K562 (cell line): Measurements from ENCODE around the gene ANKRD33. TPM values are rescaled to one million over a fixed set of nuclear protein-coding genes. Genes with fewer than 3 reads are reported as not detected.

Source experiments
- HDAC2 ChIP-seq: fragments of 450-650 bp; IDR thresholded peaks from 2 replicates; pipeline ENCODE4 v1.6.1; 2016; ENCODE audit warnings: mild to moderate bottlenecking
- polyA plus RNA-seq, 8 experiments: library from polyadenylated mRNA; depleted of rRNA in 4 of 8; stranded (reverse) in 5 of 8; unstranded in 3 of 8; fragments of >200 nt; fragmentation: Nextera tagmentation in 2 of 8; fragmentation: Illumina TruSeq in 1 of 8; extraction: Ambion mirVana in 2 of 8; extraction: Trizol in 1 of 8; gene quantifications; 2 replicates each; pipeline versions ENCODE4 v1.2.1 to v1.2.3, GENCODE V29; 2011 to 2014; ENCODE audit warnings: inconsistent platforms in 1 of 8, missing spikeins in 1 of 8
- total RNA-seq, 7 experiments: library from RNA; depleted of rRNA in 6 of 7; stranded (reverse); fragments of >200 nt in 6 of 7; fragmentation: Illumina TruSeq in 2 of 7; extraction: Trizol in 2 of 7; gene quantifications; 2 replicates each; pipeline versions ENCODE4 v1.2.1 to v1.2.3, GENCODE V29; 2011 to 2021; ENCODE audit warnings: low replicate concordance in 1 of 7
- TF ChIP-seq, protein P1 (sequence below), 2 experiments: IDR thresholded peaks in 1 of 2; conservative IDR thresholded peaks in 1 of 2; 2 replicates each; pipeline ENCODE4 v1.6.1; 2016; ENCODE audit warnings: low read depth in 2 of 2, mild to moderate bottlenecking in 1 of 2, missing compliant biosample characterization in 1 of 2, missing genetic modification characterization in 1 of 2, moderate library complexity in 1 of 2
- TF ChIP-seq, protein P2 (sequence below): fragments of 450-650 bp; IDR thresholded peaks from 2 replicates; pipeline ENCODE4 v1.6.1; 2016; ENCODE audit warnings: mild to moderate bottlenecking, moderate library complexity
- TF ChIP-seq, protein P3 (sequence below), 2 experiments: fragments of 450-650 bp in 1 of 2; sonication (generic) in 1 of 2; formaldehyde crosslinking in 1 of 2; IDR thresholded peaks in 1 of 2; conservative IDR thresholded peaks in 1 of 2; 2 replicates each; pipeline versions ENCODE4 v1.6.1 to v1.8.1; 2016 to 2023; ENCODE audit warnings: mild to moderate bottlenecking in 2 of 2, moderate library complexity in 2 of 2, inconsistent platforms in 1 of 2, missing genetic modification reagents in 1 of 2
- TF ChIP-seq, protein P4 (sequence below): sonication (generic); formaldehyde crosslinking; IDR thresholded peaks from 2 replicates; pipeline ENCODE4 v1.8.0; 2022; ENCODE audit warnings: mild to moderate bottlenecking, missing genetic modification reagents, borderline replicate concordance

Gene ANKRD33
- total and polyA plus RNA-seq, 9 of the 15 experiments (the other 6 are each of a cell fraction or from before 2014, with no cell fraction given) = 0.04 to 0.11 (median 0.07) TPM; not detected in 4

DNA sequence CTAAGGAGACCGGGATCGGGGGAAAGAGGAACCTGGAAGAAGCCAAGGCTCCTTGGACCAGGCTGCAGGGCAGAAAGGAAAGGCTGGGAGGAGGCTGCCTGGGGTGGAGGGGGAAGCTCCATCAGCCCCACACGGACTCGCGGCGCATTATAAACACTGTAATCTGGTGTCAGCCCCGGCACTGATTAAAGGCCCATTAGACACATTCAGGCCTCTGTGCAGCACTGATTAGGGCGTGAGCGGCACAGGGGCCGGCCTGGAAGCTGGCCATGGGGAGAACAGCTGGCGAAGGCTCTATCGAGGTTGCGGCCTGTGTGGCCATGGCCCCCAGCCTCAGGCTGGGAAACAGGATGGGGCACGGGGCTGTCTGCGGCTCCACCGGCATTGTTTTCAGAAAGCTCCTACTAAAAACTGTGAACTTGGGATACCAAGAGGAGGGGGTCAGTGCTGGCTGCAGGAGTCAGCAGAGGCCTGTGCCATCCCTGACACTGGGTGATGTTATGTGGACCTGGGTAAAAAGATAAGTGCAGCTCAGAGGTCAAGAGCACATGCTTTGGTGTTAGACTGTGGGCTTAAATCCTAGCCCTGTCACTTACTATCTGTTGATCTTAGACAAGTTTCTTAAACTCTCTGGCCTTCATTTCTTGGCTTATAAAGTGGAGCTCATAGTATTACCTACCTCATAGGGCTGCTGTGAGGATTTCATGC lies 30.0 kb downstream of the ANKRD33 start (continued):
- TF ChIP-seq, protein P1, sequence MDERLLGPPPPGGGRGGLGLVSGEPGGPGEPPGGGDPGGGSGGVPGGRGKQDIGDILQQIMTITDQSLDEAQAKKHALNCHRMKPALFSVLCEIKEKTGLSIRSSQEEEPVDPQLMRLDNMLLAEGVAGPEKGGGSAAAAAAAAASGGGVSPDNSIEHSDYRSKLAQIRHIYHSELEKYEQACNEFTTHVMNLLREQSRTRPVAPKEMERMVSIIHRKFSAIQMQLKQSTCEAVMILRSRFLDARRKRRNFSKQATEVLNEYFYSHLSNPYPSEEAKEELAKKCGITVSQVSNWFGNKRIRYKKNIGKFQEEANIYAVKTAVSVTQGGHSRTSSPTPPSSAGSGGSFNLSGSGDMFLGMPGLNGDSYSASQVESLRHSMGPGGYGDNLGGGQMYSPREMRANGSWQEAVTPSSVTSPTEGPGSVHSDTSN (CRISPR knock-in tag; IDR thresholded peaks at IDR 0.05; ENCODE audit: low read depth) = no peak
- TF ChIP-seq, protein P1 (tag; conservative IDR thresholded peaks at IDR 0.05; ENCODE audit: low read depth) = 0 out of 2 replicates have a peak, but pooled peaks have one; percentile 12
- TF ChIP-seq, protein P2, sequence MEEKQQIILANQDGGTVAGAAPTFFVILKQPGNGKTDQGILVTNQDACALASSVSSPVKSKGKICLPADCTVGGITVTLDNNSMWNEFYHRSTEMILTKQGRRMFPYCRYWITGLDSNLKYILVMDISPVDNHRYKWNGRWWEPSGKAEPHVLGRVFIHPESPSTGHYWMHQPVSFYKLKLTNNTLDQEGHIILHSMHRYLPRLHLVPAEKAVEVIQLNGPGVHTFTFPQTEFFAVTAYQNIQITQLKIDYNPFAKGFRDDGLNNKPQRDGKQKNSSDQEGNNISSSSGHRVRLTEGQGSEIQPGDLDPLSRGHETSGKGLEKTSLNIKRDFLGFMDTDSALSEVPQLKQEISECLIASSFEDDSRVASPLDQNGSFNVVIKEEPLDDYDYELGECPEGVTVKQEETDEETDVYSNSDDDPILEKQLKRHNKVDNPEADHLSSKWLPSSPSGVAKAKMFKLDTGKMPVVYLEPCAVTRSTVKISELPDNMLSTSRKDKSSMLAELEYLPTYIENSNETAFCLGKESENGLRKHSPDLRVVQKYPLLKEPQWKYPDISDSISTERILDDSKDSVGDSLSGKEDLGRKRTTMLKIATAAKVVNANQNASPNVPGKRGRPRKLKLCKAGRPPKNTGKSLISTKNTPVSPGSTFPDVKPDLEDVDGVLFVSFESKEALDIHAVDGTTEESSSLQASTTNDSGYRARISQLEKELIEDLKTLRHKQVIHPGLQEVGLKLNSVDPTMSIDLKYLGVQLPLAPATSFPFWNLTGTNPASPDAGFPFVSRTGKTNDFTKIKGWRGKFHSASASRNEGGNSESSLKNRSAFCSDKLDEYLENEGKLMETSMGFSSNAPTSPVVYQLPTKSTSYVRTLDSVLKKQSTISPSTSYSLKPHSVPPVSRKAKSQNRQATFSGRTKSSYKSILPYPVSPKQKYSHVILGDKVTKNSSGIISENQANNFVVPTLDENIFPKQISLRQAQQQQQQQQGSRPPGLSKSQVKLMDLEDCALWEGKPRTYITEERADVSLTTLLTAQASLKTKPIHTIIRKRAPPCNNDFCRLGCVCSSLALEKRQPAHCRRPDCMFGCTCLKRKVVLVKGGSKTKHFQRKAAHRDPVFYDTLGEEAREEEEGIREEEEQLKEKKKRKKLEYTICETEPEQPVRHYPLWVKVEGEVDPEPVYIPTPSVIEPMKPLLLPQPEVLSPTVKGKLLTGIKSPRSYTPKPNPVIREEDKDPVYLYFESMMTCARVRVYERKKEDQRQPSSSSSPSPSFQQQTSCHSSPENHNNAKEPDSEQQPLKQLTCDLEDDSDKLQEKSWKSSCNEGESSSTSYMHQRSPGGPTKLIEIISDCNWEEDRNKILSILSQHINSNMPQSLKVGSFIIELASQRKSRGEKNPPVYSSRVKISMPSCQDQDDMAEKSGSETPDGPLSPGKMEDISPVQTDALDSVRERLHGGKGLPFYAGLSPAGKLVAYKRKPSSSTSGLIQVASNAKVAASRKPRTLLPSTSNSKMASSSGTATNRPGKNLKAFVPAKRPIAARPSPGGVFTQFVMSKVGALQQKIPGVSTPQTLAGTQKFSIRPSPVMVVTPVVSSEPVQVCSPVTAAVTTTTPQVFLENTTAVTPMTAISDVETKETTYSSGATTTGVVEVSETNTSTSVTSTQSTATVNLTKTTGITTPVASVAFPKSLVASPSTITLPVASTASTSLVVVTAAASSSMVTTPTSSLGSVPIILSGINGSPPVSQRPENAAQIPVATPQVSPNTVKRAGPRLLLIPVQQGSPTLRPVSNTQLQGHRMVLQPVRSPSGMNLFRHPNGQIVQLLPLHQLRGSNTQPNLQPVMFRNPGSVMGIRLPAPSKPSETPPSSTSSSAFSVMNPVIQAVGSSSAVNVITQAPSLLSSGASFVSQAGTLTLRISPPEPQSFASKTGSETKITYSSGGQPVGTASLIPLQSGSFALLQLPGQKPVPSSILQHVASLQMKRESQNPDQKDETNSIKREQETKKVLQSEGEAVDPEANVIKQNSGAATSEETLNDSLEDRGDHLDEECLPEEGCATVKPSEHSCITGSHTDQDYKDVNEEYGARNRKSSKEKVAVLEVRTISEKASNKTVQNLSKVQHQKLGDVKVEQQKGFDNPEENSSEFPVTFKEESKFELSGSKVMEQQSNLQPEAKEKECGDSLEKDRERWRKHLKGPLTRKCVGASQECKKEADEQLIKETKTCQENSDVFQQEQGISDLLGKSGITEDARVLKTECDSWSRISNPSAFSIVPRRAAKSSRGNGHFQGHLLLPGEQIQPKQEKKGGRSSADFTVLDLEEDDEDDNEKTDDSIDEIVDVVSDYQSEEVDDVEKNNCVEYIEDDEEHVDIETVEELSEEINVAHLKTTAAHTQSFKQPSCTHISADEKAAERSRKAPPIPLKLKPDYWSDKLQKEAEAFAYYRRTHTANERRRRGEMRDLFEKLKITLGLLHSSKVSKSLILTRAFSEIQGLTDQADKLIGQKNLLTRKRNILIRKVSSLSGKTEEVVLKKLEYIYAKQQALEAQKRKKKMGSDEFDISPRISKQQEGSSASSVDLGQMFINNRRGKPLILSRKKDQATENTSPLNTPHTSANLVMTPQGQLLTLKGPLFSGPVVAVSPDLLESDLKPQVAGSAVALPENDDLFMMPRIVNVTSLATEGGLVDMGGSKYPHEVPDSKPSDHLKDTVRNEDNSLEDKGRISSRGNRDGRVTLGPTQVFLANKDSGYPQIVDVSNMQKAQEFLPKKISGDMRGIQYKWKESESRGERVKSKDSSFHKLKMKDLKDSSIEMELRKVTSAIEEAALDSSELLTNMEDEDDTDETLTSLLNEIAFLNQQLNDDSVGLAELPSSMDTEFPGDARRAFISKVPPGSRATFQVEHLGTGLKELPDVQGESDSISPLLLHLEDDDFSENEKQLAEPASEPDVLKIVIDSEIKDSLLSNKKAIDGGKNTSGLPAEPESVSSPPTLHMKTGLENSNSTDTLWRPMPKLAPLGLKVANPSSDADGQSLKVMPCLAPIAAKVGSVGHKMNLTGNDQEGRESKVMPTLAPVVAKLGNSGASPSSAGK = peak; percentile 28; the same call in 1 of the 2 replicates
- TF ChIP-seq, protein P3, sequence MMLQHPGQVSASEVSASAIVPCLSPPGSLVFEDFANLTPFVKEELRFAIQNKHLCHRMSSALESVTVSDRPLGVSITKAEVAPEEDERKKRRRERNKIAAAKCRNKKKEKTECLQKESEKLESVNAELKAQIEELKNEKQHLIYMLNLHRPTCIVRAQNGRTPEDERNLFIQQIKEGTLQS (IDR thresholded peaks at IDR 0.05) = no peak
- TF ChIP-seq, protein P3 (CRISPR knock-in tag; conservative IDR thresholded peaks at IDR 0.05) = no peak
- peak; percentile 98 for TF ChIP-seq HDAC2
- TF ChIP-seq, protein P4, sequence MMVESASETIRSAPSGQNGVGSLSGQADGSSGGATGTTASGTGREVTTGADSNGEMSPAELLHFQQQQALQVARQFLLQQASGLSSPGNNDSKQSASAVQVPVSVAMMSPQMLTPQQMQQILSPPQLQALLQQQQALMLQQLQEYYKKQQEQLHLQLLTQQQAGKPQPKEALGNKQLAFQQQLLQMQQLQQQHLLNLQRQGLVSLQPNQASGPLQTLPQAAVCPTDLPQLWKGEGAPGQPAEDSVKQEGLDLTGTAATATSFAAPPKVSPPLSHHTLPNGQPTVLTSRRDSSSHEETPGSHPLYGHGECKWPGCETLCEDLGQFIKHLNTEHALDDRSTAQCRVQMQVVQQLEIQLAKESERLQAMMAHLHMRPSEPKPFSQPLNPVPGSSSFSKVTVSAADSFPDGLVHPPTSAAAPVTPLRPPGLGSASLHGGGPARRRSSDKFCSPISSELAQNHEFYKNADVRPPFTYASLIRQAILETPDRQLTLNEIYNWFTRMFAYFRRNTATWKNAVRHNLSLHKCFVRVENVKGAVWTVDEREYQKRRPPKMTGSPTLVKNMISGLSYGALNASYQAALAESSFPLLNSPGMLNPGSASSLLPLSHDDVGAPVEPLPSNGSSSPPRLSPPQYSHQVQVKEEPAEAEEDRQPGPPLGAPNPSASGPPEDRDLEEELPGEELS (CRISPR knock-in tag) = 0 out of 2 replicates have a peak, but pooled peaks have one; percentile 22
